ENCODE data around the gene PMM2.
A peak's percentile ranks its signal among the peaks of the same experiment; 100 is the strongest.

PMM2 gene

DNA sequence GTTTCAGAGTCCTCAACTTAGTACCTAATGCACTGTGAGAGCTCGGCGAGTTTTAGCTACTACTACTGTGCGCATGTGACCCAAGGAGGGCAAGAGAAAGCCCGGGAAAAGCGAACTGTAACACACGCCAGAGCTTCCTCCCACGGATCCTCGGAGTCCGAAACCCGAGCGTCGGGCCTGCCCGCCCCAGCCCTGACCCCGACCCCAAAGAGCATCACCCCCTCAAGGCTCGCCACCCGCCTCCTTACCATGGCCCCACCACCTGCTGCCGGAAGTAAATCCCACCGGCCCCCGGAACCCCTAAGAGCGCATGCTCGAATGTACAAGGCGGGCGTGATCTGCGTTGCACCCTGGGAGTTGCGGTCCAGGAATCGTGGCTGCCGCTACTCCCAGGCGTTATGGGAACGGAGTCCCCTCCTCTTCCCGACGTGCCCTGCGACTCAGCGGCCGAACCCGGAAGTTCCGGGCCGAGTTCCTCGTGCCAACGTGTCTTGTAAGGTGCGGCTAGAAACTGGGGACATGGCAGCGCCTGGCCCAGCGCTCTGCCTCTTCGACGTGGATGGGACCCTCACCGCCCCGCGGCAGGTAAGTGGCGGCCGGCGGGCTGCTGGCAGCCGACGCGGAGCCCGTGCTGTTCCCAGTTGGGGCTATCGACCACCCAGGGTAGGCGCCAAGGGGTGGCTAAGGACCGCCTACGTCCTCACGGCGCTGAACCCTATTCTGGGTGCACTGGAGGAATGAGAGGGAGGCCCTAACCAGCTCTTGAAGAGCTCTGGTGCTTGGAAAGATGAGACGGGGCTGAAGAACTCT lies at the start of gene PMM2, which contains the start of gene TMEM186:
PMM2 (plus strand) TSS at position 476 of the 810 bp plus-strand sequence; CDS start at position 520, 44 bp downstream.
TMEM186 (minus strand) TSS at position 276 of the 810 bp plus-strand sequence; CDS start at position 251, 25 bp downstream.
- POLR2A ChIA-PET: interaction anchor here (0.7 to 2.0 kb wide), 4 partner anchors 55 to 293 kb away, joined by 3 to 14 read pairs (median 5); partner anchors contain the start of gene CARHSP1
- CTCF ChIA-PET: interaction anchor here (0.5 to 2.9 kb wide), 3 partner anchors 83 to 228 kb away, joined by 3 to 12 read pairs (median 4); no protein-coding TSS in a partner anchor
- H3K9me3 ChIP-seq (ENCODE audit: control insufficient read depth, insufficient read depth, low read depth, low read length): no peaks in the 10 kb centered on the region
- TF ChIP-seq ZNF16 (tag by site-specific recombination; IDR thresholded peaks at IDR 0.05; ENCODE audit: low read depth) (no peak), ZNF658 (tag by site-specific recombination; IDR thresholded peaks at IDR 0.05) (no peak), ZNF558 (tag by site-specific recombination; IDR thresholded peaks at IDR 0.05) (no peak), ZNF335 (tag by site-specific recombination; conservative IDR thresholded peaks at IDR 0.05) (peak; percentile 98), ZNF621 (tag by site-specific recombination; IDR thresholded peaks at IDR 0.05) (no peak), ZNF138 (tag by site-specific recombination; IDR thresholded peaks at IDR 0.05; ENCODE audit: borderline replicate concordance) (no peak), ZNF184 (tag by site-specific recombination; IDR thresholded peaks at IDR 0.05) (no peak), MYNN (tag by site-specific recombination; IDR thresholded peaks at IDR 0.05; ENCODE audit: borderline replicate concordance) (no peak), ZNF426 (tag by site-specific recombination; IDR thresholded peaks at IDR 0.05) (no peak), ZBTB7A (tag by site-specific recombination; IDR thresholded peaks at IDR 0.05; ENCODE audit: low read depth) (no peak), SP7 (tag by site-specific recombination; IDR thresholded peaks at IDR 0.05) (peak; percentile 62), ZNF610 (tag by site-specific recombination; IDR thresholded peaks at IDR 0.05; ENCODE audit: borderline replicate concordance) (0 out of 2 replicates have a peak, but pooled peaks have one; percentile 3), REPIN1 (tag by site-specific recombination; IDR thresholded peaks at IDR 0.05; ENCODE audit: low read depth) (no peak), YY2 (tag by site-specific recombination; IDR thresholded peaks at IDR 0.05) (0 out of 2 replicates have a peak, but pooled peaks have one; percentile 27), ZXDB (tag by site-specific recombination; IDR thresholded peaks at IDR 0.05) (peak; percentile 64; the same call in 1 of the 2 replicates), SP3 (tag by site-specific recombination; IDR thresholded peaks at IDR 0.05) (peak; percentile 94), ZNF121 (tag by site-specific recombination; IDR thresholded peaks at IDR 0.05) (no peak), ZFP69B (tag by site-specific recombination; IDR thresholded peaks at IDR 0.05) (peak; percentile 97), ZBTB17 (tag by site-specific recombination; IDR thresholded peaks at IDR 0.05) (peak; percentile 79), ZNF394 (tag by site-specific recombination; IDR thresholded peaks at IDR 0.05; ENCODE audit: borderline replicate concordance) (peak; percentile 85), ZBTB21 (tag by site-specific recombination; IDR thresholded peaks at IDR 0.05) (no peak), ZNF10 (tag by site-specific recombination; IDR thresholded peaks at IDR 0.05) (peak; percentile 97), KLF7 (tag by site-specific recombination; IDR thresholded peaks at IDR 0.05; ENCODE audit: borderline replicate concordance) (0 out of 2 replicates have a peak, but pooled peaks have one; percentile 9), ZNF792 (tag by site-specific recombination; IDR thresholded peaks at IDR 0.05) (no peak), GLIS2 (tag by site-specific recombination; IDR thresholded peaks at IDR 0.05) (peak; percentile 73), GLIS1 (tag by site-specific recombination; IDR thresholded peaks at IDR 0.05) (no peak), ZNF76 (tag by site-specific recombination; IDR thresholded peaks at IDR 0.05; ENCODE audit: borderline replicate concordance, low read depth) (peak; percentile 100), KLF10 (tag by site-specific recombination; IDR thresholded peaks at IDR 0.05) (peak; percentile 16; the same call in 1 of the 2 replicates), ZNF521 (tag by site-specific recombination; IDR thresholded peaks at IDR 0.05) (no peak), ZFHX2 (tag by site-specific recombination; conservative IDR thresholded peaks at IDR 0.05) (peak; percentile 65), YY1 (tag by site-specific recombination; IDR thresholded peaks at IDR 0.05) (peak; percentile 68; the same call in 1 of the 2 replicates)
- TF ChIP-seq, protein P1, sequence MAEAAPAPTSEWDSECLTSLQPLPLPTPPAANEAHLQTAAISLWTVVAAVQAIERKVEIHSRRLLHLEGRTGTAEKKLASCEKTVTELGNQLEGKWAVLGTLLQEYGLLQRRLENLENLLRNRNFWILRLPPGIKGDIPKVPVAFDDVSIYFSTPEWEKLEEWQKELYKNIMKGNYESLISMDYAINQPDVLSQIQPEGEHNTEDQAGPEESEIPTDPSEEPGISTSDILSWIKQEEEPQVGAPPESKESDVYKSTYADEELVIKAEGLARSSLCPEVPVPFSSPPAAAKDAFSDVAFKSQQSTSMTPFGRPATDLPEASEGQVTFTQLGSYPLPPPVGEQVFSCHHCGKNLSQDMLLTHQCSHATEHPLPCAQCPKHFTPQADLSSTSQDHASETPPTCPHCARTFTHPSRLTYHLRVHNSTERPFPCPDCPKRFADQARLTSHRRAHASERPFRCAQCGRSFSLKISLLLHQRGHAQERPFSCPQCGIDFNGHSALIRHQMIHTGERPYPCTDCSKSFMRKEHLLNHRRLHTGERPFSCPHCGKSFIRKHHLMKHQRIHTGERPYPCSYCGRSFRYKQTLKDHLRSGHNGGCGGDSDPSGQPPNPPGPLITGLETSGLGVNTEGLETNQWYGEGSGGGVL (tag by site-specific recombination; IDR thresholded peaks at IDR 0.05): peak; percentile 37; the same call in 1 of the 2 replicates
- TF ChIP-seq, protein P2, sequence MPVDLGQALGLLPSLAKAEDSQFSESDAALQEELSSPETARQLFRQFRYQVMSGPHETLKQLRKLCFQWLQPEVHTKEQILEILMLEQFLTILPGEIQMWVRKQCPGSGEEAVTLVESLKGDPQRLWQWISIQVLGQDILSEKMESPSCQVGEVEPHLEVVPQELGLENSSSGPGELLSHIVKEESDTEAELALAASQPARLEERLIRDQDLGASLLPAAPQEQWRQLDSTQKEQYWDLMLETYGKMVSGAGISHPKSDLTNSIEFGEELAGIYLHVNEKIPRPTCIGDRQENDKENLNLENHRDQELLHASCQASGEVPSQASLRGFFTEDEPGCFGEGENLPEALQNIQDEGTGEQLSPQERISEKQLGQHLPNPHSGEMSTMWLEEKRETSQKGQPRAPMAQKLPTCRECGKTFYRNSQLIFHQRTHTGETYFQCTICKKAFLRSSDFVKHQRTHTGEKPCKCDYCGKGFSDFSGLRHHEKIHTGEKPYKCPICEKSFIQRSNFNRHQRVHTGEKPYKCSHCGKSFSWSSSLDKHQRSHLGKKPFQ (tag by site-specific recombination; IDR thresholded peaks at IDR 0.05): 0 out of 2 replicates have a peak, but pooled peaks have one; percentile 16
- TF ChIP-seq, protein P3, sequence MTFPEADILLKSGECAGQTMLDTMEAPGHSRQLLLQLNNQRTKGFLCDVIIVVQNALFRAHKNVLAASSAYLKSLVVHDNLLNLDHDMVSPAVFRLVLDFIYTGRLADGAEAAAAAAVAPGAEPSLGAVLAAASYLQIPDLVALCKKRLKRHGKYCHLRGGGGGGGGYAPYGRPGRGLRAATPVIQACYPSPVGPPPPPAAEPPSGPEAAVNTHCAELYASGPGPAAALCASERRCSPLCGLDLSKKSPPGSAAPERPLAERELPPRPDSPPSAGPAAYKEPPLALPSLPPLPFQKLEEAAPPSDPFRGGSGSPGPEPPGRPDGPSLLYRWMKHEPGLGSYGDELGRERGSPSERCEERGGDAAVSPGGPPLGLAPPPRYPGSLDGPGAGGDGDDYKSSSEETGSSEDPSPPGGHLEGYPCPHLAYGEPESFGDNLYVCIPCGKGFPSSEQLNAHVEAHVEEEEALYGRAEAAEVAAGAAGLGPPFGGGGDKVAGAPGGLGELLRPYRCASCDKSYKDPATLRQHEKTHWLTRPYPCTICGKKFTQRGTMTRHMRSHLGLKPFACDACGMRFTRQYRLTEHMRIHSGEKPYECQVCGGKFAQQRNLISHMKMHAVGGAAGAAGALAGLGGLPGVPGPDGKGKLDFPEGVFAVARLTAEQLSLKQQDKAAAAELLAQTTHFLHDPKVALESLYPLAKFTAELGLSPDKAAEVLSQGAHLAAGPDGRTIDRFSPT (tag by site-specific recombination; IDR thresholded peaks at IDR 0.05): peak; percentile 81

More for the DNA sequence above, at the start of gene PMM2, which contains the start of gene TMEM186:
- Histone ChIP-seq H3K4me1 (ENCODE audit: control insufficient read depth, insufficient read depth, low read length) (no peaks in the 10 kb centered on the region), H3K36me3 (ENCODE audit: control insufficient read depth in 2 of 2, insufficient read depth in 1 of 2, low read length in 2 of 2) (peaks cover 9 to 35% of the 10 kb centered on the region in 2 experiments; a peak in 2 of 3 replicates), H3K27ac (ENCODE audit: extremely low read depth, low read depth, low read length) (peak within 1 kb of the TSS; percentile 40; the same call in 1 of the 2 replicates), H3K4me3 (ENCODE audit: low read depth, low read length) (peak within 1 kb of the TSS; percentile 87)
